Osteocyte (in vitro differentiated cells): ENCODE measurements around the gene CADPS2. TPM values are rescaled to one million over a fixed set of nuclear protein-coding genes. Genes with fewer than 3 reads are reported as not detected.

Source experiments
- DNase-seq: peaks from one replicate; pipeline ENCODE4 v3.0.0; 2021; ENCODE audit warnings: mixed read lengths; ENCODE audit not compliant: unreplicated experiment; ENCODE audit errors: extremely low spot score
- H3K27ac Mint-ChIP-seq: one replicate; pipeline ENCODE4 v1.8.0; 2021; ENCODE audit warnings: mild to moderate bottlenecking, mixed read lengths; ENCODE audit not compliant: unreplicated experiment
- H3K27me3 Mint-ChIP-seq: one replicate; pipeline ENCODE4 v1.8.0; 2021; ENCODE audit warnings: mixed read lengths; ENCODE audit not compliant: unreplicated experiment
- H3K36me3 Mint-ChIP-seq: one replicate; pipeline ENCODE4 v1.8.0; 2021; ENCODE audit warnings: mixed read lengths; ENCODE audit not compliant: unreplicated experiment
- H3K4me1 Mint-ChIP-seq: one replicate; pipeline ENCODE4 v1.8.0; 2021; ENCODE audit warnings: mixed read lengths; ENCODE audit not compliant: unreplicated experiment
- H3K4me3 Mint-ChIP-seq: one replicate; pipeline ENCODE4 v1.8.0; 2021; ENCODE audit warnings: mild to moderate bottlenecking, moderate library complexity, mixed read lengths; ENCODE audit not compliant: unreplicated experiment
- H3K9me3 Mint-ChIP-seq: one replicate; pipeline ENCODE4 v1.8.0; 2021; ENCODE audit warnings: mixed read lengths; ENCODE audit not compliant: unreplicated experiment
- total RNA-seq: library from RNA; stranded (reverse); gene quantifications from 2 replicates; pipeline ENCODE4 v1.2.1, GENCODE V29; 2021
- TF ChIP-seq, protein P1 (sequence below): fragments of 200-600 bp; sonication (generic); IDR thresholded peaks from 2 replicates; pipeline ENCODE4 v1.5.0; 2021; ENCODE audit warnings: antibody characterized with exemption, mild to moderate bottlenecking, moderate library complexity

Gene CADPS2
- total RNA-seq, 1 donor from 2014 or later: 0.81 TPM

DNA sequence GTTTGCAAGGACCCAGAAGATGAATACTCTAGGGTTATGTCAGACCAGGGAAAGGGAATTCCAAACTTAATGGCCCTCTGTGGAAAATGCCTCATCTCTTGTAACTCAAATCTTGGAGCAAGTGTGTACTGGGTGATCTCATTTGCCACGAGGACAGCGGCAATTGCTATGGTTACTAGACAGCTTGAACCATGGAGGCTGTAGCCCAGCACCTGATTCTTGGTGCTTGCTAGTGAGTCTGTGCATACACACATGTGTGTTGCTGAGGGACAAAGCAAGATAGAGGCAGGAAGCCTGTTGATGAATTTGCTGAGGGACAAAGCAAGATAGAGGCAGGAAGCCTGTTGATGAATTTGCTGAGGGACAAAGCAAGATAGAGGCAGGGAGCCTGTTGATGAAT, 523.1 kb downstream of the CADPS2 start:
- Mint-ChIP-seq H3K36me3 (no peaks in the 10 kb centered on the region), H3K27me3 (no peaks in the 10 kb centered on the region), H3K4me1 (no peaks in the 10 kb centered on the region), H3K4me3 (no peak overlapping the region), H3K27ac (no peak overlapping the region), H3K9me3 (no peaks in the 10 kb centered on the region)
- DNase-seq: no peak
- TF ChIP-seq, protein P1, sequence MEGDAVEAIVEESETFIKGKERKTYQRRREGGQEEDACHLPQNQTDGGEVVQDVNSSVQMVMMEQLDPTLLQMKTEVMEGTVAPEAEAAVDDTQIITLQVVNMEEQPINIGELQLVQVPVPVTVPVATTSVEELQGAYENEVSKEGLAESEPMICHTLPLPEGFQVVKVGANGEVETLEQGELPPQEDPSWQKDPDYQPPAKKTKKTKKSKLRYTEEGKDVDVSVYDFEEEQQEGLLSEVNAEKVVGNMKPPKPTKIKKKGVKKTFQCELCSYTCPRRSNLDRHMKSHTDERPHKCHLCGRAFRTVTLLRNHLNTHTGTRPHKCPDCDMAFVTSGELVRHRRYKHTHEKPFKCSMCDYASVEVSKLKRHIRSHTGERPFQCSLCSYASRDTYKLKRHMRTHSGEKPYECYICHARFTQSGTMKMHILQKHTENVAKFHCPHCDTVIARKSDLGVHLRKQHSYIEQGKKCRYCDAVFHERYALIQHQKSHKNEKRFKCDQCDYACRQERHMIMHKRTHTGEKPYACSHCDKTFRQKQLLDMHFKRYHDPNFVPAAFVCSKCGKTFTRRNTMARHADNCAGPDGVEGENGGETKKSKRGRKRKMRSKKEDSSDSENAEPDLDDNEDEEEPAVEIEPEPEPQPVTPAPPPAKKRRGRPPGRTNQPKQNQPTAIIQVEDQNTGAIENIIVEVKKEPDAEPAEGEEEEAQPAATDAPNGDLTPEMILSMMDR: no peak

DNA sequence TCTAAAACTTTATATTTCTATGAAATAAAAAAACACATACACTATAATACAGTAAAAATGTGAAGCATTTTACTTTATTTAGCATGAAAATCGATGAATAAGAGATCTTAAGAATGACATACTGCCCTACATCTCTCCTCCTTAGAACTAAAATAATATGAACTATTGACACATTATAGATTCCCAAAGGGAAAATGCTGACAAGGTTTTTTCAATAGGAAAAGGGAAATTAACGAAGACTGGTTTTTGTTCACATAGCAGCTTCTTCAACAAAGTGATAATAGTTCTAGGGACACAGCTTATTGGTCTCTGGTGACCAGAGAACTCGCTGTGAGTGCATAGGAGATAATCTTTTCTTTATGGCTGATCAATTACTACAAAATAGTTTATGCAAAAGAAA, 523.8 kb downstream of the CADPS2 start:
- Mint-ChIP-seq H3K4me1 (no peaks in the 10 kb centered on the region), H3K9me3 (no peaks in the 10 kb centered on the region), H3K4me3 (no peak overlapping the region), H3K27me3 (no peaks in the 10 kb centered on the region), H3K27ac (no peak overlapping the region), H3K36me3 (no peaks in the 10 kb centered on the region)
- DNase-seq: no peak
- TF ChIP-seq, protein P1: no peak

DNA sequence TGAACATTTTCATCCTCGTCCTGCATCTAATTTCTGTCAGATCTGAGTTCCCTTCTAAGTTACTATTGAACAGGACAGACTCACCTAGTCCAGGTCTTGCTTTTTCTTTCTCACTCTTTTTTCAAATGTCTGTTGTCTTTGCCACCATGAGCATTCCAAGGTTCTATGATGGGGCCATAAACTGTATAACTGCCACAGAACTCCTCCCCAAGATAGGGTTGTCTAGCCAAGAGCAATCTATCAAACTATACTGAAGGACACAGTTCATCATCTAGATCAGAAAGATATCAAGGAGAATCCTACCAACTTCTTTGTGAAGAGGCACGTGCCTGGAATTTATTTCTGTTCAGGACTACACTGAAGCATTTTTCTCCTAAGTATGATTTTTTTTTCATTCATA, 531.6 kb downstream of the CADPS2 start:
- no peak overlapping the region for H3K4me3 Mint-ChIP-seq
- H3K27ac Mint-ChIP-seq: no peak overlapping the region
- peaks cover 5% of the 10 kb centered on the region for H3K27me3 Mint-ChIP-seq

DNA sequence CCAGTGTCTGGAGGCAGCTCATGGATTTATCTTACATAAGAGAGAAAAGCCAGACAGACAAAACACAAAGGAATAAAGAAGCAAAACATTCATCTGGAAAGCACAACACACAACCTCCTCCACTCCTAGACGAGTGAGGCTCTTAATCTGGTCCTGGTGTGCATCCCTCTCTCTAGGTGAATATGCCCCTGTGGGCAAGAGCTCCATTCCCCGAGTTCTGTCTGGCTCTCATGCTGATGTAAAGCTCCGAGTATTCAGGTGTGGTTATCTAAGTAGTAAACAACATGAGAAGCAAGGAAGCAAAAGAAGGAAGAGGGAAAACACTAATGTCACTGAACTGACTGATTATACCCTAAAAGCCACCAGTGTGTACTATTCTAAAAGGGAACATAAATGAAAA, 533.8 kb downstream of the CADPS2 start:
- DNase-seq: no peak
- TF ChIP-seq, protein P1: no peak
- no peaks in the 10 kb centered on the region for H3K36me3 Mint-ChIP-seq
- no peaks in the 10 kb centered on the region for H3K9me3 Mint-ChIP-seq
- peaks cover 18% of the 10 kb centered on the region for H3K27me3 Mint-ChIP-seq
- H3K27ac Mint-ChIP-seq: no peak overlapping the region
- no peak overlapping the region for H3K4me3 Mint-ChIP-seq
- H3K4me1 Mint-ChIP-seq: no peaks in the 10 kb centered on the region

More for the DNA sequence above, 531.6 kb downstream of the CADPS2 start:
- TF ChIP-seq, protein P1: no peak
- Mint-ChIP-seq H3K36me3 (no peaks in the 10 kb centered on the region), H3K4me1 (no peaks in the 10 kb centered on the region), H3K9me3 (no peaks in the 10 kb centered on the region)
- DNase-seq: no peak

DNA sequence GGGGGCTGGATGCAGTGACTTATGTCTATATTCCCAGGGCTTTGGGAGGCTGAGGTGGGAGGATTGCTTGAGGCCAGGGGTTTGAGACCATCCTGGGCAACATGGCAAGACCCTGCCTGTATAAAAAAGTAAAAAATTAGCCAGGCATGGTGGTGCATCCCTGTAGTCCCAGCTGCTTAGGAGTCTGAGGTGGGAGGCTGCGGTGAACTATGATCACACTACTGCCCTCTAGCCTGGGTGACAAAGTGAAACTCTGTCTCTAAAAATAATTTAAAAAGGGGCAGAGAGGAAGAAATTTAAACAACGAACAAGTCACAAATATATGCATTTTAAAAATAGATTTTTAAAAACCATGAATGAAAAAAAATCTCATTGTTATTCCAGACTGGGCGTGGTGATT, 535.6 kb downstream of the CADPS2 start:
- DNase-seq: no peak
- H3K36me3 Mint-ChIP-seq: no peaks in the 10 kb centered on the region
- TF ChIP-seq, protein P1: no peak
- H3K27ac Mint-ChIP-seq: no peak overlapping the region
- peaks cover 18% of the 10 kb centered on the region for H3K27me3 Mint-ChIP-seq
- H3K4me3 Mint-ChIP-seq: no peak overlapping the region
- no peaks in the 10 kb centered on the region for H3K4me1 Mint-ChIP-seq
- H3K9me3 Mint-ChIP-seq: no peaks in the 10 kb centered on the region
